Measurements from ENCODE around the gene ZNF341.

ZNF341 gene

GRCh38 chr20:33731693-33732165 lies at the start of gene ZNF341:
TSS of gene ZNF341 (plus strand) at chr20:33731996. CDS start at chr20:33732022, 26 bp downstream.
- Histone ChIP-seq H3K4me3 (ENCODE audit: low read depth, low read length) (peak within 1 kb of the TSS; percentile 37), H3K4me1 (ENCODE audit: control insufficient read depth, insufficient read depth, low read length) (no peaks in the 10 kb centered on the region), H3K36me3 (ENCODE audit: control insufficient read depth in 2 of 2, insufficient read depth in 1 of 2, low read length in 2 of 2) (no peaks in the 10 kb centered on the region), H3K27ac (ENCODE audit: extremely low read depth, low read depth, low read length) (peak within 1 kb of the TSS; percentile 88), H3K9me3 (ENCODE audit: control insufficient read depth, insufficient read depth, low read depth, low read length) (no peaks in the 10 kb centered on the region)
- ChIA-PET POLR2A (interaction anchor here (0.5 to 1.9 kb wide), 10 partner anchors 12 to 381 kb away, joined by 3 to 9 read pairs (median 4); partner anchors contain the start of genes CBFA2T2, EIF2S2, PXMP4 and RALY), CTCF (interaction anchor here (0.5 to 1.2 kb wide), 5 partner anchors 22 to 276 kb away, joined by 3 read pairs; partner anchors contain the start of gene ACTL10)
- no peak for TF ChIP-seq ZNF623 (tag by site-specific recombination; IDR thresholded peaks at IDR 0.05)
- no peak for TF ChIP-seq ZNF548 (tag by site-specific recombination; IDR thresholded peaks at IDR 0.05)
- TF ChIP-seq ZNF707 (tag by site-specific recombination; IDR thresholded peaks at IDR 0.05) = no peak
- no peak for TF ChIP-seq ZNF157 (tag by site-specific recombination; IDR thresholded peaks at IDR 0.05)
- TF ChIP-seq ZNF585B (tag by site-specific recombination; IDR thresholded peaks at IDR 0.05) = 0 out of 2 replicates have a peak, but pooled peaks have one; percentile 5
- TF ChIP-seq ZNF621 (tag by site-specific recombination; IDR thresholded peaks at IDR 0.05) = no peak
- peak; percentile 45; the same call in 1 of the 2 replicates for TF ChIP-seq ZSCAN5A (tag by site-specific recombination; IDR thresholded peaks at IDR 0.05)
- no peak for TF ChIP-seq ZNF354C (tag by site-specific recombination; IDR thresholded peaks at IDR 0.05; ENCODE audit: borderline replicate concordance, low read depth)
- TF ChIP-seq ZNF529 (tag by site-specific recombination; IDR thresholded peaks at IDR 0.05; ENCODE audit: insufficient replicate concordance) = no peak
- no peak for TF ChIP-seq ZNF18 (tag by site-specific recombination; IDR thresholded peaks at IDR 0.05)
- TF ChIP-seq ZNF140 (tag by site-specific recombination; IDR thresholded peaks at IDR 0.05) = no peak
- TF ChIP-seq ZNF184 (tag by site-specific recombination; IDR thresholded peaks at IDR 0.05) = no peak
- no peak for TF ChIP-seq ZNF211 (tag by site-specific recombination; IDR thresholded peaks at IDR 0.05; ENCODE audit: low read depth)
- TF ChIP-seq ZFP41 (tag by site-specific recombination; IDR thresholded peaks at IDR 0.05; ENCODE audit: borderline replicate concordance) = no peak
- no peak for TF ChIP-seq ZNF174 (tag by site-specific recombination; IDR thresholded peaks at IDR 0.05)
- TF ChIP-seq ZNF596 (tag by site-specific recombination; IDR thresholded peaks at IDR 0.05) = no peak
- no peak for TF ChIP-seq BCL11A (tag by site-specific recombination; IDR thresholded peaks at IDR 0.05; ENCODE audit: low read depth)
- no peak for TF ChIP-seq ZNF776 (tag by site-specific recombination; IDR thresholded peaks at IDR 0.05; ENCODE audit: borderline replicate concordance)
- no peak for TF ChIP-seq ZNF571 (tag by site-specific recombination; IDR thresholded peaks at IDR 0.05)
- TF ChIP-seq GLIS1 (tag by site-specific recombination; IDR thresholded peaks at IDR 0.05) = no peak
- no peak for TF ChIP-seq MYNN (tag by site-specific recombination; IDR thresholded peaks at IDR 0.05; ENCODE audit: borderline replicate concordance)
- no peak for TF ChIP-seq ZNF792 (tag by site-specific recombination; IDR thresholded peaks at IDR 0.05)
- peak; percentile 46; the same call in 1 of the 2 replicates for TF ChIP-seq SP7 (tag by site-specific recombination; IDR thresholded peaks at IDR 0.05)
- TF ChIP-seq ZNF626 (tag by site-specific recombination; IDR thresholded peaks at IDR 0.05) = no peak
- TF ChIP-seq, protein P1, sequence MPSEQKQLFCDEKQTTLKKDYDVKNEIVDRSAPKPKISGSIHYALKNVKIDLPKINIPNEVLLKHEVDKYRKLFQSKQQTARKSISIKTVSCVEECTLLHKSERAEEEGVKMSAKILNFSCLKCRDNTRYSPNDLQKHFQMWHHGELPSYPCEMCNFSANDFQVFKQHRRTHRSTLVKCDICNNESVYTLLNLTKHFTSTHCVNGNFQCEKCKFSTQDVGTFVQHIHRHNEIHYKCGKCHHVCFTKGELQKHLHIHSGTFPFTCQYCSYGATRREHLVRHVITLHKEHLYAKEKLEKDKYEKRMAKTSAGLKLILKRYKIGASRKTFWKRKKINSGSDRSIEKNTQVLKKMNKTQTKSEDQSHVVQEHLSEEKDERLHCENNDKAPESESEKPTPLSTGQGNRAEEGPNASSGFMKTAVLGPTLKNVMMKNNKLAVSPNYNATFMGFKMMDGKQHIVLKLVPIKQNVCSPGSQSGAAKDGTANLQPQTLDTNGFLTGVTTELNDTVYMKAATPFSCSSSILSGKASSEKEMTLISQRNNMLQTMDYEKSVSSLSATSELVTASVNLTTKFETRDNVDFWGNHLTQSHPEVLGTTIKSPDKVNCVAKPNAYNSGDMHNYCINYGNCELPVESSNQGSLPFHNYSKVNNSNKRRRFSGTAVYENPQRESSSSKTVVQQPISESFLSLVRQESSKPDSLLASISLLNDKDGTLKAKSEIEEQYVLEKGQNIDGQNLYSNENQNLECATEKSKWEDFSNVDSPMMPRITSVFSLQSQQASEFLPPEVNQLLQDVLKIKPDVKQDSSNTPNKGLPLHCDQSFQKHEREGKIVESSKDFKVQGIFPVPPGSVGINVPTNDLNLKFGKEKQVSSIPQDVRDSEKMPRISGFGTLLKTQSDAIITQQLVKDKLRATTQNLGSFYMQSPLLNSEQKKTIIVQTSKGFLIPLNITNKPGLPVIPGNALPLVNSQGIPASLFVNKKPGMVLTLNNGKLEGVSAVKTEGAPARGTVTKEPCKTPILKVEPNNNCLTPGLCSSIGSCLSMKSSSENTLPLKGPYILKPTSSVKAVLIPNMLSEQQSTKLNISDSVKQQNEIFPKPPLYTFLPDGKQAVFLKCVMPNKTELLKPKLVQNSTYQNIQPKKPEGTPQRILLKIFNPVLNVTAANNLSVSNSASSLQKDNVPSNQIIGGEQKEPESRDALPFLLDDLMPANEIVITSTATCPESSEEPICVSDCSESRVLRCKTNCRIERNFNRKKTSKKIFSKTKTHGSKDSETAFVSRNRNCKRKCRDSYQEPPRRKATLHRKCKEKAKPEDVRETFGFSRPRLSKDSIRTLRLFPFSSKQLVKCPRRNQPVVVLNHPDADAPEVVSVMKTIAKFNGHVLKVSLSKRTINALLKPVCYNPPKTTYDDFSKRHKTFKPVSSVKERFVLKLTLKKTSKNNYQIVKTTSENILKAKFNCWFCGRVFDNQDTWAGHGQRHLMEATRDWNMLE (tag by site-specific recombination; conservative IDR thresholded peaks at IDR 0.05; ENCODE audit: low read depth) = no peak
- peak; percentile 76 for TF ChIP-seq ZEB2 (tag by site-specific recombination; IDR thresholded peaks at IDR 0.05)
- 0 out of 2 replicates have a peak, but pooled peaks have one; percentile 45 for TF ChIP-seq INSM2 (tag by site-specific recombination; IDR thresholded peaks at IDR 0.05)
- TF ChIP-seq ZNF26 (tag by site-specific recombination; IDR thresholded peaks at IDR 0.05) = no peak

Data from HEK293 (cell line).